LNCAP (cell line): ENCODE data around the gene XXYLT1.

Experiments used
- CTCF ChIP-seq: fragments of 450-650 bp; IDR thresholded peaks from 2 replicates; pipeline ENCODE4 v1.5.1; 2017; ENCODE audit warnings: mild to moderate bottlenecking

The XXYLT1 gene

GRCh38 chr3:195140816-195141793 is 129.9 kb downstream of the XXYLT1 start:
- no peak for TF ChIP-seq CTCF

GRCh38 chr3:195140410-195140809 is 130.5 kb downstream of the XXYLT1 start:
- no peak for TF ChIP-seq CTCF

DNA sequence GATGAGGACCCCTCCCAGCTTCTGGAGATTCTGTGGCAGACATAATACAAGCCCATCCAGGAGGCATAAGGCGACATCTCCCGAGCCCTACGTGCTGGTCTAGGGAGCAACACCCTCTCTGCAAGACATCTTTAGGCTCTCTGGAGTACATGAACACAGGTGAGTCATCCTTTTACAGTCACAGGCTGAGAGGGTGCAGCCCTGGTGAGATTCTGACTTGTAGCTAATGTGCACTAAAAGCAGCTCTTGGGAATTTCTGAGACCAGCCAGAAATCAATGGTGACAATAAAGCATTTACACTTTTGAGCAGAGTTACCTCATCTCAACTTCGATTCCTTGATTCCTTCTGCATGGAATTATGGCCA is 131.1 kb downstream of the XXYLT1 start:
- no peak for TF ChIP-seq CTCF

- TF ChIP-seq CTCF, result no peak
Observed at GRCh38 chr3:195139091-195139875, 131.7 kb downstream of the XXYLT1 start.

GRCh38 chr3:195137638-195138588 is 133.0 kb downstream of the XXYLT1 start:
- TF ChIP-seq CTCF, result no peak

GRCh38 chr3:195135917-195136316 is 135.0 kb downstream of the XXYLT1 start:
- no peak for TF ChIP-seq CTCF

DNA sequence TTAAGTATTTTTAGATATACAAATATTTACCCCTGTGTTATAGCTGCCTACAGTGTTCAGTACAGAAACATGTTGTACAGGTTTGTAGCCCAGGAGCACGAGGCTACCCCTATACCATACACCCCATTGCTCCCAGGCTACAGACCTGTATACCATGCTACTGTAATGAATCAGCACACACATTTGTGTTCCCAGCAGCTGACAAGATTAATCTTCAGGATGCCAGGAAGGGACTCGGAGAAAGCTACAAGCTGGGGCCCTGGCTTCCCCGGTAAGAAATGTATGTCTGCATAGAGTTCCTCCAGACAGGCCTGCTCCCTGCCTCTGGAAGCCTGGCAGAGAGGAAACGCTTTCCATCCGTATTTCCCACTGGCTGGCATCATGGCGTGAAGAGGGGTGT is 136.5 kb downstream of the XXYLT1 start:
- TF ChIP-seq CTCF, result no peak
